Aorta (tissue), 5 donors: ENCODE results near the gene PEAK1. TPM values are rescaled to one million over a fixed set of nuclear protein-coding genes. Genes with fewer than 3 reads are reported as not detected.
"Not testable (repeated sequence)": the region's sequence is repeated elsewhere in the genome, so short reads cannot be mapped to it uniquely, and the experiment has no call there.

ENCODE experiments used
- ATAC-seq: fragments of 200-7000 bp; cut with Tn5 transposase; one replicate; pipeline ENCODE4 v1.9.1; 2022; ENCODE audit warnings: moderate library complexity; ENCODE audit not compliant: low FRiP score
- DNase-seq, 2 donors: peaks; one replicate each; pipeline ENCODE4 v3.0.0-alpha.2; 2020
- H3K27ac ChIP-seq, 2 donors: one replicate each; pipeline ENCODE4 v1.5.1; 2013; ENCODE audit warnings: low read length in 2 of 2, mild to moderate bottlenecking in 2 of 2, moderate library complexity in 2 of 2, control low read depth in 1 of 2, inconsistent platforms in 1 of 2, low read depth in 1 of 2
- H3K27me3 ChIP-seq, 2 donors: one replicate each; pipeline ENCODE4 v1.6.1; 2013; ENCODE audit warnings: control low read depth in 1 of 2, low read length in 1 of 2, mild to moderate bottlenecking in 1 of 2, moderate library complexity in 1 of 2; ENCODE audit not compliant: insufficient read depth in 2 of 2, control insufficient read depth in 1 of 2
- H3K36me3 ChIP-seq, 2 donors: one replicate each; pipeline ENCODE4 v1.6.1; 2013; ENCODE audit warnings: control low read depth in 1 of 2, low read length in 1 of 2, mild to moderate bottlenecking in 1 of 2; ENCODE audit not compliant: insufficient read depth in 2 of 2, control insufficient read depth in 1 of 2
- H3K4me1 ChIP-seq, 2 donors: one replicate each; pipeline ENCODE4 v1.6.1; 2013; ENCODE audit warnings: low read length in 2 of 2, control low read depth in 1 of 2, mild to moderate bottlenecking in 1 of 2, moderate library complexity in 1 of 2; ENCODE audit not compliant: insufficient read depth in 2 of 2, control insufficient read depth in 1 of 2
- H3K4me3 ChIP-seq, 2 donors: one replicate each; pipeline ENCODE4 v1.5.1; 2013; ENCODE audit warnings: low read length in 2 of 2, control low read depth in 1 of 2, mild to moderate bottlenecking in 1 of 2
- H3K9me3 ChIP-seq: one replicate; pipeline ENCODE4 v1.6.1; 2013; ENCODE audit warnings: mild to moderate bottlenecking, low read length; ENCODE audit not compliant: control insufficient read depth
- WGBS, 2 donors: extraction: QIAGEN DNeasy Blood & Tissue Kit; methylation state at CpG; one replicate each; pipeline ENCODE4 v1.1.7; 2013; 5-methylcytosine and 5-hydroxymethylcytosine counted together
- intact Hi-C, 2 donors: fragments of 100-400 bp; cut with DNase I; formaldehyde crosslinking; loops; one replicate each; pipeline versions ENCODE4 v1.14.2 to v1.15.0; 2022
- polyA plus RNA-seq, 2 donors: library from polyadenylated mRNA; stranded (reverse); fragments of 200-250 nt; gene quantifications; one replicate each; pipeline ENCODE4 v1.2.3, GENCODE V29; 2013
- total RNA-seq, 2 donors: library from RNA; stranded (reverse); fragmentation: NEBNext Ultra II Directional; extraction: Animal tissue kit (Norgen Biotek cat#: 25700); gene quantifications; one replicate each; pipeline ENCODE4 v1.2.1, GENCODE V29; 2021
- donor health status: healthy with polysubstance abuse.
- donor health status: Bipolar disorder and iron deficiency.
- donor health status: DM: no; HTN: no; CAD: no.
- donor health status: DM: no; HTN: no; CAD: no.
- donor health status: DM: yes; HTN: yes; CAD: no.

The PEAK1 gene
- total and polyA plus RNA-seq, 4 donors, result 8.0 to 105 (median 53.4) TPM

GRCh38 chr15:77410701-77411618 lies 8.9 kb downstream of the PEAK1 start:
- Histone ChIP-seq H3K9me3 (no peaks in the 10 kb centered on the region), H3K27ac (no peak overlapping the region), H3K4me3 (no peak overlapping the region), H3K27me3 (no peaks in the 10 kb centered on the region), H3K36me3 (no peaks in the 10 kb centered on the region), H3K4me1 (no peaks in the 10 kb centered on the region)
- ATAC-seq (no peak), DNase-seq (no peak)
- WGBS, 2 donors, result 90 to 91% methylated on average over 7 of the region's 7 CpGs
- intact Hi-C loops, result no loop called here

GRCh38 chr15:77410157-77410500 lies 9.8 kb downstream of the PEAK1 start:
- H3K36me3 ChIP-seq, H3K27me3 ChIP-seq, intact Hi-C loops, H3K4me1 ChIP-seq, H3K4me3 ChIP-seq, DNase-seq, H3K27ac ChIP-seq, H3K9me3 ChIP-seq, ATAC-seq: not testable (repeated sequence)
- 92% methylated on average over 7 of the region's 7 CpGs for WGBS, 2 donors

- H3K36me3 ChIP-seq, result no peaks in the 10 kb centered on the region
- DNase-seq, result no peak
- ATAC-seq, result no peak
- H3K4me1 ChIP-seq, result no peaks in the 10 kb centered on the region
- no peaks in the 10 kb centered on the region for H3K27me3 ChIP-seq
- H3K4me3 ChIP-seq, result no peak overlapping the region
- intact Hi-C loops, result no loop called here
- 69 to 74% methylated on average over 4 of the region's 4 CpGs for WGBS, 2 donors
- no peaks in the 10 kb centered on the region for H3K9me3 ChIP-seq
- no peak overlapping the region for H3K27ac ChIP-seq
Measured at GRCh38 chr15:77409259-77410156, 10.4 kb downstream of the PEAK1 start.

GRCh38 chr15:77406846-77407245 lies 13.1 kb downstream of the PEAK1 start:
- H3K36me3 ChIP-seq, result no peaks in the 10 kb centered on the region
- no peak overlapping the region for H3K27ac ChIP-seq
- intact Hi-C loops, result no loop called here
- no peaks in the 10 kb centered on the region for H3K4me1 ChIP-seq
- 90 to 93% methylated on average over 4 of the region's 4 CpGs for WGBS, 2 donors
- no peak overlapping the region for H3K4me3 ChIP-seq
- DNase-seq (no peak), ATAC-seq (no peak)
- H3K9me3 ChIP-seq, result no peaks in the 10 kb centered on the region
- H3K27me3 ChIP-seq, result no peaks in the 10 kb centered on the region

- H3K4me1 ChIP-seq, DNase-seq, H3K36me3 ChIP-seq, H3K27ac ChIP-seq, H3K27me3 ChIP-seq, intact Hi-C loops, H3K4me3 ChIP-seq, H3K9me3 ChIP-seq, ATAC-seq: not testable (repeated sequence)
- WGBS, 2 donors, result 91 to 95% methylated on average over 1 of the region's 1 CpG
Measured at GRCh38 chr15:77406173-77406759, 13.6 kb downstream of the PEAK1 start.

- intact Hi-C loops, result no loop called here
- no peak for ATAC-seq
- 3 to 5% methylated on average over 1 of the region's 1 CpG for WGBS, 2 donors
Measured at GRCh38 chr15:77402740-77403379, 17.0 kb downstream of the PEAK1 start.

GRCh38 chr15:77400258-77400657 lies 19.6 kb downstream of the PEAK1 start:
- intact Hi-C loops, result no loop called here
- Histone ChIP-seq H3K27ac (no peak overlapping the region), H3K4me3 (no peak overlapping the region), H3K9me3 (no peaks in the 10 kb centered on the region), H3K4me1 (no peaks in the 10 kb centered on the region), H3K36me3 (no peaks in the 10 kb centered on the region), H3K27me3 (no peaks in the 10 kb centered on the region)
- no peak for ATAC-seq
- DNase-seq, result no peak
- whole genome bisulfite sequencing, 2 donors, result 93 to 98% methylated on average over 1 of the region's 1 CpG

More at GRCh38 chr15:77402740-77403379, 17.0 kb downstream of the PEAK1 start:
- Histone ChIP-seq H3K36me3 (no peaks in the 10 kb centered on the region), H3K4me1 (no peaks in the 10 kb centered on the region), H3K4me3 (no peak overlapping the region), H3K27ac (no peak overlapping the region), H3K27me3 (no peaks in the 10 kb centered on the region), H3K9me3 (no peaks in the 10 kb centered on the region)
- no peak for DNase-seq

- no peak overlapping the region for H3K4me3 ChIP-seq
- no peaks in the 10 kb centered on the region for H3K4me1 ChIP-seq
- DNase-seq, result no peak
- peaks cover 1% of the 10 kb centered on the region for H3K9me3 ChIP-seq
- whole genome bisulfite sequencing, 2 donors, result 100% methylated on average over 1 of the region's 1 CpG
- H3K27me3 ChIP-seq, result no peaks in the 10 kb centered on the region
- no peak for ATAC-seq
- intact Hi-C loops, result no loop called here
- H3K36me3 ChIP-seq, result no peaks in the 10 kb centered on the region
- H3K27ac ChIP-seq, result no peak overlapping the region
Measured at GRCh38 chr15:77398927-77399326, 21.0 kb downstream of the PEAK1 start.
